Renal pelvis (tissue), 4 donors: ENCODE results near the gene BFAR. TPM values are rescaled to one million over a fixed set of nuclear protein-coding genes. Genes with fewer than 3 reads are reported as not detected.
"Not testable (repeated sequence)": the region's sequence is repeated elsewhere in the genome, so short reads cannot be mapped to it uniquely, and the experiment has no call there.

Experiments
- DNase-seq: peaks from one replicate; pipeline ENCODE4 v3.0.0-alpha.2; 2013
- polyA plus RNA-seq, 3 donors: library from polyadenylated mRNA; unstranded; fragments of 120-200 nt; gene quantifications; one replicate each; pipeline ENCODE4 v1.2.1, GENCODE V29; 2013; ENCODE audit not compliant: insufficient read length in 3 of 3

Gene BFAR
- polyA plus RNA-seq, 3 donors: 59.4 to 73.5 (median 69.7) TPM

- no peak for DNase-seq
Observed at GRCh38 chr16:14678748-14679497, 46.2 kb downstream of the BFAR start.

GRCh38 chr16:14680396-14680795, 47.6 kb downstream of the BFAR start:
- DNase-seq: not testable (repeated sequence)

- no peak for DNase-seq
Observed at GRCh38 chr16:14681115-14681514, 48.4 kb downstream of the BFAR start.

GRCh38 chr16:14682121-14682520, 49.4 kb downstream of the BFAR start:
- DNase-seq: no peak

GRCh38 chr16:14685870-14686793, 53.4 kb downstream of the BFAR start:
- DNase-seq: not testable (repeated sequence)

- not testable (repeated sequence) for DNase-seq
Observed at GRCh38 chr16:14694129-14694528, 61.4 kb downstream of the BFAR start, which contains the start of gene PLA2G10. PLA2G10 (minus strand) TSS chr16:14694308; CDS start chr16:14694229, 79 bp downstream.

GRCh38 chr16:14701859-14702258, 69.1 kb downstream of the BFAR start:
- not testable (repeated sequence) for DNase-seq

- DNase-seq: not testable (repeated sequence)
Observed at GRCh38 chr16:14702672-14703071, 69.9 kb downstream of the BFAR start.

GRCh38 chr16:14703156-14704011, 70.6 kb downstream of the BFAR start, which contains the start of gene NPIPA3:
NPIPA3 (plus strand) TSS chr16:14703411; CDS start chr16:14708944, 5,533 bp downstream.
- not testable (repeated sequence) for DNase-seq

Other genes with a start within 250 kb of the BFAR start
- gene PARN, start 2.7 kb upstream of the BFAR start, polyA plus RNA-seq: 10 to 100 TPM; 29.8 to 40.0 (median 33.9) TPM
- 1 to 10 TPM in 1 of 3 donors, under 1 TPM in 2; 0.31 to 1.2 (median 0.74) TPM for gene PLA2G10, start 61.4 kb downstream of the BFAR start, polyA plus RNA-seq
- gene NPIPA3, start 70.5 kb downstream of the BFAR start, polyA plus RNA-seq: 1 to 10 TPM in 2 of 3 donors, not detected in 1; 2.1 to 4.4 TPM
- 10 to 100 TPM in 1 of 3 donors, 1 to 10 TPM in 1, not detected in 1; 2.2 to 12.0 TPM for gene NPIPA2, start 109.6 kb downstream of the BFAR start, polyA plus RNA-seq
- gene NOMO1, start 200.8 kb downstream of the BFAR start, polyA plus RNA-seq: 10 to 100 TPM; 70.7 to 83.5 (median 79.0) TPM